ENCODE measurements around the gene PRUNE2. TPM values are rescaled to one million over a fixed set of nuclear protein-coding genes. Genes with fewer than 3 reads are reported as not detected.

PRUNE2 gene
- total and polyA plus RNA-seq, 2 experiments from 2014 or later: 0.46 to 4.1 TPM

DNA sequence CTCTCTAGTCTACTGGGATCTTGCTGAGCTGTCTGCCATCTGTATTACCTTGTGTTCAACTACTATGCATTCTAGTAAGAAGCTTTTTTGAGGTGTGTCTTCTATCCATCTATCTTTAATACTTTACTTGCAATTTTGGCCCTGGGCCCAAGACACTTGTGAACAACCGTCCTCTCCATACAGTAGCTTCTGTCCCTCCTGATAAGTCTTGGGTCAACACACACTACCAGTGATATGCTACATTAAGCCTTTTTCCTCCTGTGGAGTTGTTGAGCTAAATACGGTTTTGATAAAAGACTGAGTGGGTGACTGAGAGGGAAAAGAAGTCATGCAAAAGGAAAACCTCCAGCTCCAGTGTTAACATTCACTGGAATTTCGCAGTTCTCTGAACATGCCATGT is 275.0 kb downstream of the PRUNE2 start:
- H2AFZ ChIP-seq: no peak overlapping the region
- no peaks in the 10 kb centered on the region for H3K79me2 ChIP-seq
- no peaks in the 10 kb centered on the region for H3K36me3 ChIP-seq (replicated peaks; ENCODE audit: insufficient read depth, low read depth)
- TF ChIP-seq EZH2 (IDR thresholded peaks at IDR 0.05; ENCODE audit: borderline replicate concordance) (no peak), EZH2phosphoT487 (IDR thresholded peaks at IDR 0.05; ENCODE audit: low read depth, severe bottlenecking, unreplicated experiment) (no peak)
- TF ChIP-seq, protein P1, sequence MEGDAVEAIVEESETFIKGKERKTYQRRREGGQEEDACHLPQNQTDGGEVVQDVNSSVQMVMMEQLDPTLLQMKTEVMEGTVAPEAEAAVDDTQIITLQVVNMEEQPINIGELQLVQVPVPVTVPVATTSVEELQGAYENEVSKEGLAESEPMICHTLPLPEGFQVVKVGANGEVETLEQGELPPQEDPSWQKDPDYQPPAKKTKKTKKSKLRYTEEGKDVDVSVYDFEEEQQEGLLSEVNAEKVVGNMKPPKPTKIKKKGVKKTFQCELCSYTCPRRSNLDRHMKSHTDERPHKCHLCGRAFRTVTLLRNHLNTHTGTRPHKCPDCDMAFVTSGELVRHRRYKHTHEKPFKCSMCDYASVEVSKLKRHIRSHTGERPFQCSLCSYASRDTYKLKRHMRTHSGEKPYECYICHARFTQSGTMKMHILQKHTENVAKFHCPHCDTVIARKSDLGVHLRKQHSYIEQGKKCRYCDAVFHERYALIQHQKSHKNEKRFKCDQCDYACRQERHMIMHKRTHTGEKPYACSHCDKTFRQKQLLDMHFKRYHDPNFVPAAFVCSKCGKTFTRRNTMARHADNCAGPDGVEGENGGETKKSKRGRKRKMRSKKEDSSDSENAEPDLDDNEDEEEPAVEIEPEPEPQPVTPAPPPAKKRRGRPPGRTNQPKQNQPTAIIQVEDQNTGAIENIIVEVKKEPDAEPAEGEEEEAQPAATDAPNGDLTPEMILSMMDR (IDR thresholded peaks at IDR 0.05; ENCODE audit: poor library complexity): no peak
- H3K9me3 ChIP-seq (ENCODE audit: low read depth): no peaks in the 10 kb centered on the region
- no peak overlapping the region for H3K27ac ChIP-seq
- DNase-seq (ENCODE audit: low spot score): no peak
- no peaks in the 10 kb centered on the region for H3K9me2 ChIP-seq (replicated peaks; ENCODE audit: insufficient read depth)
- H3K4me1 ChIP-seq (ENCODE audit: insufficient read depth): no peaks in the 10 kb centered on the region
- H3K4me3 ChIP-seq: no peak overlapping the region
- H3K27me3 ChIP-seq: no peaks in the 10 kb centered on the region
- H3K4me2 ChIP-seq: no peak overlapping the region
- 75% methylated on average over 3 of the region's 3 CpGs for WGBS (ENCODE audit: low lambda C conversion rate, missing lambda C conversion rate)
- no peaks in the 10 kb centered on the region for H4K20me1 ChIP-seq (ENCODE audit: insufficient read depth, poor library complexity, severe bottlenecking)

DNA sequence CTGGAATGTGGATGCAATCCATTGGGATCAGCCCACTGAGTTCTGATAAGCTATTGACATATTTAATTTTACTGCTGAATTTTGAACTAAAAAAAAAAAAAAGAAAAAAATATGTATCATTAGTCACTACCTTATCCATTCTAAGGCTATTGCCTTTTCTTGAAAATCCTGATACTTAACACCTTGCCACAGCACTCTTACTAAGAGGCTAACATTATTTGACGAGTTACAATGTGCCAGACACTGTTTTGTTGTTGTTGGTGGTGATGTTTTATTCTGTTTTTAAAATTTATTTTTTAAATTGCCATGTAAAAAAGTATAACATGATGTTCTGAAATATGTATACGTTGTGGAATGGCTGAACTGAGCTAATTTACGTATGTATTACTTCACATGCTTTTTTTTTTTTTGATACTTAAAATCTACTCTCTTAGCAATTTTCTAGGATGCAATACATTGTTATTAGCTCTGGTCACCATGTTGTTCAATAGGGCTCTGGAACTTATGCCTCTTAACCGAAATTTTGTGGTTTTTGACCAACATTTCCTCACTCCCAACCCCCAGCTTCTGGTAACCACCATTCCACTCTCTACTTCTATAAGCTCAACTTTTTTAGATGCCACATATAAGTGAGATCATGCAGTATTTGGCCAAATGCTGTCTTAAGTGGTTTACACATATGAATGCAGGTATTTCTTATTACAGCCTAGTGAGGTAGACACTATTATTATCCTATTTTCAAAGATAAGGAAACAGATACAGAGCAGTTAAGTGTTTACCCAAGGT is 276.5 kb downstream of the PRUNE2 start:
- WGBS (ENCODE audit: low lambda C conversion rate, missing lambda C conversion rate): 93% methylated on average over 4 of the region's 4 CpGs
- H3K9me3 ChIP-seq (ENCODE audit: low read depth): no peaks in the 10 kb centered on the region
- H3K27me3 ChIP-seq: no peaks in the 10 kb centered on the region
- H3K36me3 ChIP-seq (replicated peaks; ENCODE audit: insufficient read depth, low read depth): no peaks in the 10 kb centered on the region
- H3K27ac ChIP-seq: no peak overlapping the region
- no peak for DNase-seq (ENCODE audit: low spot score)
- H4K20me1 ChIP-seq (ENCODE audit: insufficient read depth, poor library complexity, severe bottlenecking): no peaks in the 10 kb centered on the region
- peaks cover 6% of the 10 kb centered on the region for H3K4me1 ChIP-seq (ENCODE audit: insufficient read depth)
- H3K79me2 ChIP-seq: no peaks in the 10 kb centered on the region
- H3K4me2 ChIP-seq: no peak overlapping the region
- TF ChIP-seq EZH2 (IDR thresholded peaks at IDR 0.05; ENCODE audit: borderline replicate concordance) (no peak), EZH2phosphoT487 (IDR thresholded peaks at IDR 0.05; ENCODE audit: low read depth, severe bottlenecking, unreplicated experiment) (no peak)
- TF ChIP-seq, protein P1 (IDR thresholded peaks at IDR 0.05; ENCODE audit: poor library complexity): no peak
- H2AFZ ChIP-seq: no peak overlapping the region
- no peaks in the 10 kb centered on the region for H3K9me2 ChIP-seq (replicated peaks; ENCODE audit: insufficient read depth)
- no peak overlapping the region for H3K4me3 ChIP-seq

DNA sequence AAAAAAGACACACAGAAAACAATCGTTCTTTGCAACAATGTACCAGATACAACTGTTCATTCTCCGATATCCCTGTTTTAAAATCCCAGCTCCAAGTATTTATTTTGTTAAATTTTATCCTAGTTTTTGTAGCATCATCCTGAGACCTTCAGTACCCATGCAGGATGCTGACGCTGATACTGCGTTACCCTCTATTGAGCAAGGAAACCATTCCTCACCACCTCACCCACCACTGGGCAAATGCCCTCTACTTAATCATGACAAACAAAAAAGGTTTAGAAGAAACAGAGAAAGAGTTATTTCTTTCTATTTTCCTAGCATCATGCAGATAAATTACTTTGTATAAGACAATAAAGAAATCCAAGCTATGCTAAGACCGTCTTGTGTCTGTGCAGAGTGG is 277.8 kb downstream of the PRUNE2 start:
- Histone ChIP-seq H3K79me2 (no peaks in the 10 kb centered on the region), H2AFZ (no peak overlapping the region), H3K9me3 (ENCODE audit: low read depth) (no peaks in the 10 kb centered on the region), H3K27me3 (no peaks in the 10 kb centered on the region), H3K9me2 (replicated peaks; ENCODE audit: insufficient read depth) (no peaks in the 10 kb centered on the region), H3K27ac (no peak overlapping the region), H3K4me3 (no peak overlapping the region), H3K4me1 (ENCODE audit: insufficient read depth) (peaks cover 11% of the 10 kb centered on the region), H3K4me2 (no peak overlapping the region), H4K20me1 (ENCODE audit: insufficient read depth, poor library complexity, severe bottlenecking) (no peaks in the 10 kb centered on the region), H3K36me3 (replicated peaks; ENCODE audit: insufficient read depth, low read depth) (no peaks in the 10 kb centered on the region)
- TF ChIP-seq EZH2phosphoT487 (IDR thresholded peaks at IDR 0.05; ENCODE audit: low read depth, severe bottlenecking, unreplicated experiment): no peak
- TF ChIP-seq, protein P1 (IDR thresholded peaks at IDR 0.05; ENCODE audit: poor library complexity): no peak
- no peak for TF ChIP-seq EZH2 (IDR thresholded peaks at IDR 0.05; ENCODE audit: borderline replicate concordance)
- no peak for DNase-seq (ENCODE audit: low spot score)
- 98% methylated on average over 5 of the region's 5 CpGs for WGBS (ENCODE audit: low lambda C conversion rate, missing lambda C conversion rate)

Measured in hepatocyte (in vitro differentiated cells).